Neuronal stem cell (in vitro differentiated cells): Measurements from ENCODE around the gene FBXO47.

Experiments
- DNase-seq: peaks from one replicate; pipeline ENCODE4 v3.0.0-alpha.2; 2013; ENCODE audit warnings: low spot score
- H2AFZ ChIP-seq: one replicate; pipeline ENCODE4 v1.6.1; 2013; ENCODE audit warnings: mild to moderate bottlenecking, low read length, inconsistent platforms
- H2AK5ac ChIP-seq: 2 replicates; pipeline ENCODE4 v1.6.1; 2013; ENCODE audit warnings: low read depth, mild to moderate bottlenecking, inconsistent platforms, low read length, moderate library complexity, mixed read lengths
- H2BK120ac ChIP-seq: 2 replicates; pipeline ENCODE4 v1.6.1; 2013; ENCODE audit warnings: low read depth, mild to moderate bottlenecking, inconsistent platforms, low read length, moderate library complexity, mixed read lengths
- H2BK12ac ChIP-seq: one replicate; pipeline ENCODE4 v1.6.1; 2013; ENCODE audit warnings: low read length, inconsistent platforms
- H2BK15ac ChIP-seq: 2 replicates; pipeline ENCODE4 v1.6.1; 2013; ENCODE audit warnings: mild to moderate bottlenecking, low read length, inconsistent platforms, mixed read lengths
- H2BK5ac ChIP-seq: one replicate; pipeline ENCODE4 v1.6.1; 2013; ENCODE audit warnings: inconsistent platforms, mild to moderate bottlenecking, low read length, moderate library complexity
- H3K14ac ChIP-seq: one replicate; pipeline ENCODE4 v1.6.1; 2013; ENCODE audit warnings: low read length, inconsistent platforms
- H3K18ac ChIP-seq: 2 replicates; pipeline ENCODE4 v1.6.1; 2013; ENCODE audit warnings: low read length, inconsistent platforms
- H3K23ac ChIP-seq: 2 replicates; pipeline ENCODE4 v1.6.1; 2013; ENCODE audit warnings: low read depth, mild to moderate bottlenecking, mixed read lengths, low read length, inconsistent platforms; ENCODE audit not compliant: poor library complexity
- H3K27ac ChIP-seq: replicated peaks from 3 replicates; pipeline ENCODE4 v1.5.1; 2013; ENCODE audit warnings: low read length, inconsistent platforms
- H3K27me3 ChIP-seq, 3 experiments: 2 replicates each; pipeline ENCODE4 v1.6.1; 2013; ENCODE audit warnings: low read length in 3 of 3, mild to moderate bottlenecking in 2 of 3, inconsistent platforms in 1 of 3, low read depth in 1 of 3, mixed read lengths in 1 of 3, moderate library complexity in 1 of 3; ENCODE audit not compliant: control insufficient read depth in 3 of 3, insufficient read depth in 3 of 3
- H3K36me3 ChIP-seq, 2 donors: replicated peaks in 1 of 2; 2 replicates each; pipeline ENCODE4 v1.6.1; 2013; ENCODE audit warnings: low read length in 2 of 2; ENCODE audit not compliant: control insufficient read depth in 2 of 2, insufficient read depth in 2 of 2
- H3K4ac ChIP-seq: 2 replicates; pipeline ENCODE4 v1.6.1; 2013; ENCODE audit warnings: inconsistent platforms, mild to moderate bottlenecking, low read length, moderate library complexity
- H3K4me1 ChIP-seq, 2 donors: 1 replicate in 1 of 2; 2 replicates in 1 of 2; pipeline ENCODE4 v1.6.1; 2013; ENCODE audit warnings: low read length in 2 of 2, low read depth in 1 of 2; ENCODE audit not compliant: control insufficient read depth in 2 of 2, insufficient read depth in 1 of 2
- H3K4me2 ChIP-seq: one replicate; pipeline ENCODE4 v1.6.1; 2013; ENCODE audit warnings: mild to moderate bottlenecking, low read length, inconsistent platforms; ENCODE audit not compliant: insufficient read depth, poor library complexity, severe bottlenecking
- H3K4me3 ChIP-seq, 2 donors: 2 replicates each; pipeline ENCODE4 v1.5.1; 2013; ENCODE audit warnings: low read length in 2 of 2, mild to moderate bottlenecking in 2 of 2, inconsistent platforms in 1 of 2, moderate library complexity in 1 of 2
- H3K79me1 ChIP-seq: one replicate; pipeline ENCODE4 v1.6.1; 2013; ENCODE audit warnings: low read depth, mild to moderate bottlenecking, inconsistent platforms, low read length, moderate library complexity
- H3K9ac ChIP-seq: one replicate; pipeline ENCODE4 v1.6.1; 2013; ENCODE audit warnings: mild to moderate bottlenecking, low read depth, low read length, inconsistent platforms; ENCODE audit not compliant: poor library complexity
- H3K9me3 ChIP-seq, 2 donors: replicated peaks in 1 of 2; 2 replicates each; pipeline versions ENCODE3 to v1.6.1; 2013; ENCODE audit warnings: low read length in 2 of 2, mild to moderate bottlenecking in 2 of 2, inconsistent platforms in 1 of 2, low read depth in 1 of 2, mixed read lengths in 1 of 2, moderate library complexity in 1 of 2; ENCODE audit not compliant: control insufficient read depth in 2 of 2, insufficient read depth in 1 of 2
- H4K8ac ChIP-seq: one replicate; pipeline ENCODE4 v1.6.1; 2013; ENCODE audit warnings: low read depth, mild to moderate bottlenecking, inconsistent platforms, low read length, moderate library complexity
- H4K91ac ChIP-seq: one replicate; pipeline ENCODE4 v1.6.1; 2013; ENCODE audit warnings: low read length, low read depth, mild to moderate bottlenecking, inconsistent platforms; ENCODE audit not compliant: poor library complexity
- WGBS, 2 donors: extraction: QIAGEN DNeasy Blood & Tissue Kit; methylation state at CpG; one replicate each; pipeline ENCODE4 v1.1.7; 2013; ENCODE audit warnings: missing lambda C conversion rate in 2 of 2, mixed read lengths in 1 of 2; ENCODE audit not compliant: insufficient read length in 2 of 2, insufficient replicate concordance in 1 of 2; ENCODE audit errors: extremely low coverage in 2 of 2; 5-methylcytosine and 5-hydroxymethylcytosine counted together

Gene FBXO47

GRCh38 chr17:38894276-38894675 is 72.9 kb downstream of the FBXO47 start:
- no peak overlapping the region for H2BK5ac ChIP-seq
- H2BK15ac ChIP-seq, result no peak overlapping the region
- no peak overlapping the region for H3K18ac ChIP-seq
- no peaks in the 10 kb centered on the region for H3K27me3 ChIP-seq
- H3K23ac ChIP-seq, result no peak overlapping the region
- no peak overlapping the region for H4K91ac ChIP-seq
- H4K8ac ChIP-seq, result no peak overlapping the region
- H3K4ac ChIP-seq, result no peak overlapping the region
- H3K36me3 ChIP-seq, result peaks cover 9 to 86% of the 10 kb centered on the region in 2 donors
- H3K9me3 ChIP-seq, result no peaks in the 10 kb centered on the region
- H2AFZ ChIP-seq, result no peak overlapping the region
- H3K4me3 ChIP-seq, result no peak overlapping the region
- WGBS, 2 donors, result no CpG with 5 or more reads among the region's 7 CpGs
- peak overlapping the region; percentile 35 for H2AK5ac ChIP-seq
- peaks cover 0 to 21% of the 10 kb centered on the region in 2 donors for H3K4me1 ChIP-seq
- DNase-seq, result no peak
- H3K27ac ChIP-seq, result no peak overlapping the region
- H3K4me2 ChIP-seq, result no peak overlapping the region
- H2BK12ac ChIP-seq, result no peak overlapping the region
- no peak overlapping the region for H3K14ac ChIP-seq
- H2BK120ac ChIP-seq, result no peak overlapping the region
- peaks cover 3% of the 10 kb centered on the region for H3K79me1 ChIP-seq
- H3K9ac ChIP-seq, result no peak overlapping the region

DNA sequence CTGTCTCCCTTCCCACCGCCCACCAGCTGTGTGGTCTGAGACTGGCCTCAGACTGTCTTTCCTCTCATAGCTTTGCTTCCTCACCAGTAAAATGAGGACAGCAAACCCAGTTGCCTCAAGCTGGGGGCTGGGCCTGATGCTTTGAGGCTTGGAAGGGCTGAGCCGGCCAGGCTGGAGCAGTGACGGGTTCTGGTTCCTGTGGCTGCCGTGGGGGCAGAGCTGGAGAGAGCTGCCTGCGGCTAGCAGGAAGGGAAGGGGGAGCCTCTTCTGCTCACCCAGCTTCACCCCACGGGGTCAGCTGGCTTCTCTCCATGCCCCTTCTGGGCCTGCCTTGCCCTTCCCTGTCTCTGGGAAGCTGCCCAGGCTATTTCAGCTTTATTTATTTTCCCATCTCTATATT is 73.6 kb downstream of the FBXO47 start:
- H4K91ac ChIP-seq, result no peak overlapping the region
- H2BK120ac ChIP-seq, result no peak overlapping the region
- peaks cover 0 to 21% of the 10 kb centered on the region in 2 donors for H3K4me1 ChIP-seq
- H2AFZ ChIP-seq, result no peak overlapping the region
- H3K4ac ChIP-seq, result no peak overlapping the region
- H3K14ac ChIP-seq, result peak overlapping the region; percentile 4
- no peak for DNase-seq
- no peak overlapping the region for H3K4me3 ChIP-seq
- no peak overlapping the region for H3K9ac ChIP-seq
- WGBS, 2 donors, result no CpG with 5 or more reads among the region's 6 CpGs
- H3K18ac ChIP-seq, result no peak overlapping the region
- no peak overlapping the region for H4K8ac ChIP-seq
- no peak overlapping the region for H3K4me2 ChIP-seq
- H3K23ac ChIP-seq, result peak overlapping the region; percentile 35
- no peak overlapping the region for H2BK15ac ChIP-seq
- H3K27me3 ChIP-seq, result no peaks in the 10 kb centered on the region
- H3K27ac ChIP-seq, result peak overlapping the region; percentile 15
- peaks cover 5% of the 10 kb centered on the region for H3K79me1 ChIP-seq
- H3K36me3 ChIP-seq, result peaks cover 13 to 86% of the 10 kb centered on the region in 2 donors
- H2AK5ac ChIP-seq, result peak overlapping the region; percentile 35
- no peak overlapping the region for H2BK12ac ChIP-seq
- H2BK5ac ChIP-seq, result peak overlapping the region; percentile 32
- no peaks in the 10 kb centered on the region for H3K9me3 ChIP-seq

DNA sequence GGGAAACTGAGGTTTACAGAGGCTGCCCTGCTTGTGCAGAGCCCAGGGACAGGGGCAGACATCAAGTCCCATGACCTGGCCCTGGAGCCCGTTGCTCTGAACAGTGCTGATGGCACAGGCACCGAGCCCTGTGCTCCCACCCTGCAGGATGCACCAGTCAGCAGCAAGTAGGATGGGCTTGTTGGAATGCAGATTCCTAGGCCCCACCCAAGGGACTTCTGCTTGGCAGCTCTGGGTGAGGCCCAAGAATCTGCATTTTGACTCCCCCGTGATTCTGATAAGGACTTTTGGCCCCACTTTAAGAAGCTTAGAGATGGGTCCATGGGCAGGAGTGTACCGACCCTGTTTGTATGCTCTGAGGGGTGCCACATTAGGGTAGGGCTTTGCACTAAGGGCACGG is 74.1 kb downstream of the FBXO47 start:
- no peak overlapping the region for H2BK15ac ChIP-seq
- peaks cover 11 to 82% of the 10 kb centered on the region in 2 donors for H3K36me3 ChIP-seq
- no peak overlapping the region for H3K9ac ChIP-seq
- no CpG with 5 or more reads among the region's 5 CpGs for WGBS, 2 donors
- H2BK120ac ChIP-seq, result no peak overlapping the region
- H3K79me1 ChIP-seq, result peaks cover 5% of the 10 kb centered on the region
- H3K9me3 ChIP-seq, result no peaks in the 10 kb centered on the region
- H4K91ac ChIP-seq, result no peak overlapping the region
- H3K27me3 ChIP-seq, result no peaks in the 10 kb centered on the region
- H3K18ac ChIP-seq, result no peak overlapping the region
- peaks cover 0 to 21% of the 10 kb centered on the region in 2 donors for H3K4me1 ChIP-seq
- no peak overlapping the region for H3K4me2 ChIP-seq
- no peak overlapping the region for H3K27ac ChIP-seq
- H2BK5ac ChIP-seq, result no peak overlapping the region
- no peak overlapping the region for H2AK5ac ChIP-seq
- no peak overlapping the region for H2AFZ ChIP-seq
- peak overlapping the region; percentile 88 for H4K8ac ChIP-seq
- H3K4me3 ChIP-seq, result no peak overlapping the region
- no peak overlapping the region for H3K4ac ChIP-seq
- no peak overlapping the region for H3K23ac ChIP-seq
- no peak for DNase-seq
- H2BK12ac ChIP-seq, result no peak overlapping the region
- no peak overlapping the region for H3K14ac ChIP-seq

- H3K36me3 ChIP-seq, result peaks cover 11 to 82% of the 10 kb centered on the region in 2 donors
- peak overlapping the region; percentile 11 for H3K18ac ChIP-seq
- no peak overlapping the region for H3K27ac ChIP-seq
- H2BK120ac ChIP-seq, result no peak overlapping the region
- H2AFZ ChIP-seq, result no peak overlapping the region
- H3K4me1 ChIP-seq, result peaks cover 0 to 19% of the 10 kb centered on the region in 2 donors
- H2BK15ac ChIP-seq, result no peak overlapping the region
- H3K79me1 ChIP-seq, result peaks cover 5% of the 10 kb centered on the region
- H2BK12ac ChIP-seq, result no peak overlapping the region
- no peak overlapping the region for H2AK5ac ChIP-seq
- H3K4ac ChIP-seq, result no peak overlapping the region
- H3K4me2 ChIP-seq, result no peak overlapping the region
- WGBS, 2 donors, result no CpG with 5 or more reads among the region's 13 CpGs
- H3K9ac ChIP-seq, result peak overlapping the region; percentile 44
- H3K4me3 ChIP-seq, result no peak overlapping the region
- no peak overlapping the region for H3K23ac ChIP-seq
- no peak for DNase-seq
- H4K91ac ChIP-seq, result no peak overlapping the region
- no peak overlapping the region for H2BK5ac ChIP-seq
- peak overlapping the region; percentile 88 for H4K8ac ChIP-seq
- no peaks in the 10 kb centered on the region for H3K27me3 ChIP-seq
- H3K9me3 ChIP-seq, result no peaks in the 10 kb centered on the region
- H3K14ac ChIP-seq, result no peak overlapping the region
Measured at GRCh38 chr17:38892620-38893019, 74.6 kb downstream of the FBXO47 start.
